Activated CD4-positive, alpha-beta T cell treated with anti-CD3 and anti-CD28 coated beads for 36 hours (primary cell): ENCODE results near the gene CTIF. TPM values are rescaled to one million over a fixed set of nuclear protein-coding genes. Genes with fewer than 3 reads are reported as not detected.

Experiments
- ATAC-seq: fragments of 200-7000 bp; cut with Tn5 transposase; one replicate; pipeline ENCODE4 v1.10.0; 2021; ENCODE audit warnings: mild to moderate bottlenecking, moderate library complexity
- CTCF ChIA-PET: fragments of 350-600 bp; sonication (Branson Sonifier 250); formaldehyde crosslinking; loops from one replicate; lab custom pipeline; 2021; ENCODE audit warnings: antibody characterized with exemption; lab: Charles Lee
- POLR2A ChIA-PET: fragments of 350-600 bp; sonication (Branson Sonifier 250); formaldehyde crosslinking; loops from one replicate; lab custom pipeline; 2021; ENCODE audit warnings: antibody characterized with exemption, inconsistent platforms; lab: Charles Lee
- DNase-seq: peaks from one replicate; pipeline ENCODE4 v3.0.0-alpha.2; 2020
- H3K27ac Mint-ChIP-seq: one replicate; pipeline ENCODE4 v1.8.0; 2021; ENCODE audit warnings: mixed read lengths
- H3K27me3 Mint-ChIP-seq: one replicate; pipeline ENCODE4 v1.8.0; 2021; ENCODE audit warnings: mixed read lengths
- H3K36me3 Mint-ChIP-seq: one replicate; pipeline ENCODE4 v1.8.0; 2021; ENCODE audit warnings: low read depth, mixed read lengths
- H3K4me1 Mint-ChIP-seq: one replicate; pipeline ENCODE4 v1.8.0; 2021; ENCODE audit warnings: mixed read lengths
- H3K4me3 Mint-ChIP-seq: one replicate; pipeline ENCODE4 v1.8.0; 2021; ENCODE audit warnings: mild to moderate bottlenecking, moderate library complexity, mixed read lengths
- H3K9me3 Mint-ChIP-seq: one replicate; pipeline ENCODE4 v1.8.0; 2021; ENCODE audit warnings: low read depth, mixed read lengths
- intact Hi-C, 2 experiments: fragments of 100-400 bp; cut with DNase I in 1 of 2; cut with micrococcal nuclease in 1 of 2; formaldehyde crosslinking; loops; one replicate each; pipeline versions ENCODE4 v1.14.2 to v1.15.1; 2022 to 2024; cut with DNase I, micrococcal nuclease
- total RNA-seq, 2 experiments: library from RNA; stranded (reverse); gene quantifications; one replicate each; pipeline ENCODE4 v1.2.3, GENCODE V29; 2021

The CTIF gene
- total RNA-seq, 2 experiments from 2014 or later, result 4.5 to 5.3 TPM

- H3K4me3 Mint-ChIP-seq, result no peak overlapping the region
- CTCF ChIA-PET, result interaction anchor here (0.6 kb wide), 1 partner anchor 165 kb away, joined by 3 read pairs; no protein-coding TSS in a partner anchor
- H3K36me3 Mint-ChIP-seq, result peaks cover 1% of the 10 kb centered on the region
- intact Hi-C loops, result no loop called here
- POLR2A ChIA-PET, result no interaction called here
- H3K27ac Mint-ChIP-seq, result no peak overlapping the region
- no peaks in the 10 kb centered on the region for H3K4me1 Mint-ChIP-seq
- DNase-seq (no peak), ATAC-seq (no peak)
- H3K9me3 Mint-ChIP-seq, result no peaks in the 10 kb centered on the region
- no peaks in the 10 kb centered on the region for H3K27me3 Mint-ChIP-seq
These were observed 16.7 kb downstream of the CTIF start for GRCh38 chr18:48555465-48555995.

GRCh38 chr18:48557640-48558174, 18.9 kb downstream of the CTIF start:
- no peak overlapping the region for H3K4me3 Mint-ChIP-seq
- H3K27ac Mint-ChIP-seq, result no peak overlapping the region
- H3K36me3 Mint-ChIP-seq, result peaks cover 1% of the 10 kb centered on the region
- ATAC-seq (no peak), DNase-seq (no peak)
- H3K9me3 Mint-ChIP-seq, result no peaks in the 10 kb centered on the region
- intact Hi-C loops, result no loop called here
- no peaks in the 10 kb centered on the region for H3K4me1 Mint-ChIP-seq
- POLR2A ChIA-PET, result no interaction called here
- CTCF ChIA-PET, result interaction anchor here (0.6 kb wide), 1 partner anchor 107 kb away, joined by 3 read pairs; no protein-coding TSS in a partner anchor
- H3K27me3 Mint-ChIP-seq, result no peaks in the 10 kb centered on the region

- Mint-ChIP-seq H3K27ac (no peak overlapping the region), H3K36me3 (peaks cover 1% of the 10 kb centered on the region), H3K4me3 (no peak overlapping the region), H3K9me3 (no peaks in the 10 kb centered on the region), H3K4me1 (no peaks in the 10 kb centered on the region), H3K27me3 (no peaks in the 10 kb centered on the region)
- CTCF ChIA-PET, result no interaction called here
- POLR2A ChIA-PET, result no interaction called here
- DNase-seq (no peak), ATAC-seq (no peak)
- intact Hi-C loops, result no loop called here
These were observed 19.4 kb downstream of the CTIF start for GRCh38 chr18:48558248-48558647.

GRCh38 chr18:48560491-48560890, 21.7 kb downstream of the CTIF start:
- no peak overlapping the region for H3K4me3 Mint-ChIP-seq
- H3K4me1 Mint-ChIP-seq, result peaks cover 3% of the 10 kb centered on the region
- no peaks in the 10 kb centered on the region for H3K9me3 Mint-ChIP-seq
- peaks cover 1% of the 10 kb centered on the region for H3K36me3 Mint-ChIP-seq
- no peak overlapping the region for H3K27ac Mint-ChIP-seq
- ChIA-PET CTCF (interaction anchor here (0.8 kb wide), 1 partner anchor 14 kb away, joined by 3 read pairs; no protein-coding TSS in a partner anchor), POLR2A (no interaction called here)
- ATAC-seq, result no peak
- DNase-seq, result no peak
- intact Hi-C loops, result no loop called here
- H3K27me3 Mint-ChIP-seq, result no peaks in the 10 kb centered on the region

- H3K4me1 Mint-ChIP-seq, result peaks cover 3% of the 10 kb centered on the region
- CTCF ChIA-PET, result interaction anchor here (1.3 kb wide), 1 partner anchor 117 kb away, joined by 3 read pairs; no protein-coding TSS in a partner anchor
- ATAC-seq (no peak), DNase-seq (no peak)
- H3K36me3 Mint-ChIP-seq, result peaks cover 1% of the 10 kb centered on the region
- H3K27me3 Mint-ChIP-seq, result no peaks in the 10 kb centered on the region
- POLR2A ChIA-PET, result no interaction called here
- intact Hi-C loops, result no loop called here
- no peak overlapping the region for H3K4me3 Mint-ChIP-seq
- no peak overlapping the region for H3K27ac Mint-ChIP-seq
- no peaks in the 10 kb centered on the region for H3K9me3 Mint-ChIP-seq
These were observed 23.2 kb downstream of the CTIF start for GRCh38 chr18:48562075-48562474.

- Mint-ChIP-seq H3K4me1 (peaks cover 3% of the 10 kb centered on the region), H3K27me3 (no peaks in the 10 kb centered on the region), H3K9me3 (peaks cover 1% of the 10 kb centered on the region), H3K4me3 (no peak overlapping the region), H3K36me3 (peaks cover 1% of the 10 kb centered on the region), H3K27ac (no peak overlapping the region)
- DNase-seq (no peak), ATAC-seq (no peak)
- ChIA-PET CTCF (interaction anchor here (1.3 kb wide), 1 partner anchor 118 kb away, joined by 3 read pairs; no protein-coding TSS in a partner anchor), POLR2A (no interaction called here)
- intact Hi-C loops, result no loop called here
These were observed 24.2 kb downstream of the CTIF start for GRCh38 chr18:48563027-48563426.

- Mint-ChIP-seq H3K4me1 (peaks cover 3% of the 10 kb centered on the region), H3K36me3 (peaks cover 1% of the 10 kb centered on the region), H3K9me3 (peaks cover 2% of the 10 kb centered on the region), H3K27ac (no peak overlapping the region), H3K4me3 (no peak overlapping the region), H3K27me3 (no peaks in the 10 kb centered on the region)
- intact Hi-C loops, result no loop called here
- ChIA-PET POLR2A (no interaction called here), CTCF (no interaction called here)
- ATAC-seq, result no peak
- DNase-seq, result no peak
These were observed 25.3 kb downstream of the CTIF start for GRCh38 chr18:48564139-48564538.

- Mint-ChIP-seq H3K27me3 (no peaks in the 10 kb centered on the region), H3K36me3 (no peaks in the 10 kb centered on the region), H3K9me3 (peaks cover 2% of the 10 kb centered on the region), H3K4me3 (no peak overlapping the region), H3K27ac (no peak overlapping the region), H3K4me1 (peaks cover 3% of the 10 kb centered on the region)
- CTCF ChIA-PET, result no interaction called here
- POLR2A ChIA-PET, result no interaction called here
- intact Hi-C loops, result no loop called here
- DNase-seq (no peak), ATAC-seq (no peak)
These were observed 26.3 kb downstream of the CTIF start for GRCh38 chr18:48565105-48565504.

GRCh38 chr18:48566589-48566988, 27.8 kb downstream of the CTIF start:
- H3K27me3 Mint-ChIP-seq, result no peaks in the 10 kb centered on the region
- intact Hi-C loops, result no loop called here
- H3K4me3 Mint-ChIP-seq, result no peak overlapping the region
- CTCF ChIA-PET, result no interaction called here
- peaks cover 2% of the 10 kb centered on the region for H3K9me3 Mint-ChIP-seq
- no peak overlapping the region for H3K27ac Mint-ChIP-seq
- POLR2A ChIA-PET, result no interaction called here
- H3K36me3 Mint-ChIP-seq, result no peaks in the 10 kb centered on the region
- DNase-seq, result no peak
- ATAC-seq, result no peak
- H3K4me1 Mint-ChIP-seq, result peaks cover 3% of the 10 kb centered on the region

- peaks cover 2% of the 10 kb centered on the region for H3K9me3 Mint-ChIP-seq
These were observed 28.6 kb downstream of the CTIF start for GRCh38 chr18:48567388-48567787.

GRCh38 chr18:48569139-48569914, 30.5 kb downstream of the CTIF start:
- H3K27me3 Mint-ChIP-seq, result no peaks in the 10 kb centered on the region
- peaks cover under 1% of the 10 kb centered on the region for H3K4me1 Mint-ChIP-seq
- H3K27ac Mint-ChIP-seq, result no peak overlapping the region
- peaks cover 2% of the 10 kb centered on the region for H3K9me3 Mint-ChIP-seq
- POLR2A ChIA-PET, result interaction anchor here (0.6 kb wide), 1 partner anchor 80 kb away, joined by 4 read pairs; no protein-coding TSS in a partner anchor
- no peaks in the 10 kb centered on the region for H3K36me3 Mint-ChIP-seq
- no peak for DNase-seq
- CTCF ChIA-PET, result no interaction called here
- ATAC-seq, result no peak
- no peak overlapping the region for H3K4me3 Mint-ChIP-seq
- intact Hi-C loops, result no loop called here

More at GRCh38 chr18:48567388-48567787, 28.6 kb downstream of the CTIF start:
- H3K4me3 Mint-ChIP-seq, result no peak overlapping the region
- no peaks in the 10 kb centered on the region for H3K36me3 Mint-ChIP-seq
- DNase-seq, result no peak
- POLR2A ChIA-PET, result no interaction called here
- no peaks in the 10 kb centered on the region for H3K27me3 Mint-ChIP-seq
- no peak overlapping the region for H3K27ac Mint-ChIP-seq
- CTCF ChIA-PET, result interaction anchor here (1.0 kb wide), 1 partner anchor 122 kb away, joined by 3 read pairs; no protein-coding TSS in a partner anchor
- intact Hi-C loops, result no loop called here
- peaks cover 3% of the 10 kb centered on the region for H3K4me1 Mint-ChIP-seq
- no peak for ATAC-seq

GRCh38 chr18:48569915-48570264, 31.1 kb downstream of the CTIF start:
- Mint-ChIP-seq H3K4me3 (no peak overlapping the region), H3K27me3 (no peaks in the 10 kb centered on the region), H3K27ac (no peak overlapping the region), H3K9me3 (peaks cover 2% of the 10 kb centered on the region), H3K4me1 (no peaks in the 10 kb centered on the region), H3K36me3 (no peaks in the 10 kb centered on the region)
- intact Hi-C loops, result no loop called here
- CTCF ChIA-PET, result no interaction called here
- POLR2A ChIA-PET, result no interaction called here
- DNase-seq, result no peak
- no peak for ATAC-seq
